NCI-H524 treated with DMSO at 0.1 percent for 48 hours (cell line): Measurements from ENCODE around the gene NAPB.
A peak's percentile ranks its signal among the peaks of the same experiment; 100 is the strongest.

Experiments
- DNase-seq: peaks from one replicate; lab custom pipeline; 2025; lab: John Stamatoyannopoulos, UW

NAPB gene

GRCh38 chr20:23437126-23437899, 16.0 kb upstream of the NAPB start:
- DNase-seq: no peak

GRCh38 chr20:23436681-23437080, 15.4 kb upstream of the NAPB start:
- DNase-seq: no peak

GRCh38 chr20:23435626-23436539, 14.6 kb upstream of the NAPB start:
- no peak for DNase-seq

GRCh38 chr20:23434521-23435313, 13.4 kb upstream of the NAPB start:
- no peak for DNase-seq

GRCh38 chr20:23433628-23434027, 12.3 kb upstream of the NAPB start:
- DNase-seq: no peak

GRCh38 chr20:23425129-23425528, 3.8 kb upstream of the NAPB start:
- no peak for DNase-seq

GRCh38 chr20:23419995-23420901, 1.0 kb downstream of the NAPB start:
- no peak for DNase-seq

- DNase-seq: no peak
Measured at GRCh38 chr20:23419657-23419994, 1.7 kb downstream of the NAPB start.

GRCh38 chr20:23417861-23418260, 3.4 kb downstream of the NAPB start:
- DNase-seq: peak; percentile 93

GRCh38 chr20:23415959-23416583, 5.2 kb downstream of the NAPB start:
- no peak for DNase-seq

GRCh38 chr20:23415555-23415954, 5.7 kb downstream of the NAPB start:
- no peak for DNase-seq

GRCh38 chr20:23414526-23415188, 6.6 kb downstream of the NAPB start:
- DNase-seq: no peak

GRCh38 chr20:23413862-23414422, 7.3 kb downstream of the NAPB start:
- no peak for DNase-seq

GRCh38 chr20:23412026-23412425, 9.3 kb downstream of the NAPB start:
- DNase-seq: peak; percentile 7

- DNase-seq: no peak
Measured at GRCh38 chr20:23410916-23411695, 10.2 kb downstream of the NAPB start.

GRCh38 chr20:23409800-23410199, 11.5 kb downstream of the NAPB start:
- no peak for DNase-seq

- no peak for DNase-seq
Measured at GRCh38 chr20:23408957-23409356, 12.3 kb downstream of the NAPB start.

- DNase-seq: no peak
Measured at GRCh38 chr20:23407781-23408464, 13.4 kb downstream of the NAPB start.

- DNase-seq: no peak
Measured at GRCh38 chr20:23406880-23407279, 14.4 kb downstream of the NAPB start.
